H1 (cell line): ENCODE data around the gene CTSH. TPM values are rescaled to one million over a fixed set of nuclear protein-coding genes. Genes with fewer than 3 reads are reported as not detected.

Experiments used
- CTCF ChIA-PET: fragments of 300-600 bp; sonication (Branson Sonifier 250); formaldehyde crosslinking; loops from one replicate; lab custom pipeline; 2021; ENCODE audit not compliant: partially characterized antibody; lab: Charles Lee
- POLR2A ChIA-PET: fragments of 300-600 bp; sonication (Branson Sonifier 250); formaldehyde crosslinking; loops from one replicate; lab custom pipeline; 2021; ENCODE audit warnings: inconsistent platforms; ENCODE audit not compliant: partially characterized antibody; lab: Charles Lee
- DNase-seq, 2 experiments: peaks; one replicate each; pipeline versions ENCODE4 v3.0.0 to v3.0.0-alpha.2; 2010 to 2022; ENCODE audit warnings: low spot score in 2 of 2, low read depth in 1 of 2, mixed read lengths in 1 of 2
- FAIRE-seq: peaks from 2 replicates; lab custom pipeline; 2011; peaks lifted over from hg19 to GRCh38; lab: Jason Lieb, UNC
- H2AFZ ChIP-seq: 2 replicates; pipeline ENCODE4 v1.8.1; 2012; ENCODE audit warnings: low read length, inconsistent platforms
- H2AK5ac ChIP-seq: 2 replicates; pipeline ENCODE4 v1.6.1; 2013; ENCODE audit warnings: low read depth, low read length
- H2BK120ac ChIP-seq: replicated peaks from 2 replicates; pipeline ENCODE3; 2013; ENCODE audit warnings: low read depth, low read length, inconsistent platforms
- H2BK12ac ChIP-seq: 2 replicates; pipeline ENCODE4 v1.6.1; 2013; ENCODE audit warnings: low read depth, low read length
- H2BK15ac ChIP-seq: 2 replicates; pipeline ENCODE4 v1.6.1; 2013; ENCODE audit warnings: low read length
- H2BK20ac ChIP-seq: 2 replicates; pipeline ENCODE4 v1.6.1; 2013; ENCODE audit warnings: low read length
- H2BK5ac ChIP-seq: 2 replicates; pipeline ENCODE4 v1.6.1; 2013; ENCODE audit warnings: low read depth, low read length
- H3K14ac ChIP-seq: 2 replicates; pipeline ENCODE4 v1.6.1; 2013; ENCODE audit warnings: inconsistent platforms; ENCODE audit not compliant: insufficient read length
- H3K18ac ChIP-seq: 2 replicates; pipeline ENCODE4 v1.6.1; 2013; ENCODE audit warnings: low read length; ENCODE audit errors: extremely low read depth
- H3K23ac ChIP-seq: 2 replicates; pipeline ENCODE4 v1.6.1; 2013; ENCODE audit warnings: inconsistent platforms; ENCODE audit not compliant: insufficient read length
- H3K23me2 ChIP-seq: 2 replicates; pipeline ENCODE4 v1.6.1; 2013; ENCODE audit warnings: low read depth, low read length
- H3K27ac ChIP-seq: 2 replicates; pipeline ENCODE4 v1.6.1; 2011; ENCODE audit warnings: low read depth, low read length, inconsistent platforms
- H3K27me3 ChIP-seq, 4 experiments: replicated peaks in 1 of 4; 1 replicate in 1 of 4; 2 replicates in 3 of 4; pipeline versions ENCODE4 v1.6.1 to v1.8.1; 2011 to 2013; ENCODE audit warnings: low read length in 3 of 4, mild to moderate bottlenecking in 3 of 4, inconsistent platforms in 2 of 4, mixed read lengths in 2 of 4, moderate library complexity in 1 of 4; ENCODE audit not compliant: control insufficient read depth in 3 of 4, insufficient read depth in 3 of 4; ENCODE audit errors: extremely low read depth in 1 of 4
- H3K36me3 ChIP-seq, 4 experiments: 2 replicates each; pipeline versions ENCODE4 v1.6.1 to v1.8.1; 2011 to 2013; ENCODE audit warnings: mild to moderate bottlenecking in 4 of 4, low read length in 3 of 4, moderate library complexity in 2 of 4, control low read depth in 1 of 4, inconsistent platforms in 1 of 4; ENCODE audit not compliant: insufficient read depth in 4 of 4, control insufficient read depth in 2 of 4
- H3K4ac ChIP-seq: replicated peaks from 2 replicates; pipeline ENCODE3; 2013; ENCODE audit warnings: low read length, low read depth, mixed read lengths, inconsistent platforms; ENCODE audit not compliant: insufficient read length
- H3K4me1 ChIP-seq, 4 experiments: replicated peaks in 1 of 4; 1 replicate in 1 of 4; 2 replicates in 3 of 4; pipeline versions ENCODE4 v1.6.1 to v1.8.1; 2011 to 2013; ENCODE audit warnings: low read length in 3 of 4, inconsistent platforms in 2 of 4, mixed read lengths in 1 of 4; ENCODE audit not compliant: insufficient read depth in 4 of 4, control insufficient read depth in 3 of 4
- H3K4me2 ChIP-seq, 2 experiments: 2 replicates each; pipeline versions ENCODE4 v1.6.1 to v1.8.1; 2011 to 2013; ENCODE audit warnings: low read depth in 2 of 2, low read length in 2 of 2, control low read depth in 1 of 2, inconsistent platforms in 1 of 2, mild to moderate bottlenecking in 1 of 2; ENCODE audit not compliant: insufficient read depth in 1 of 2
- H3K4me3 ChIP-seq, 4 experiments: fragments of 200-600, 300-600 bp in 1 of 4; sonication (generic), shearing (Covaris generic), sonication (Bioruptor Twin) in 1 of 4; 2 replicates each; pipeline versions ENCODE4 v1.5.1 to v1.8.1; 2011 to 2016; ENCODE audit warnings: low read length in 4 of 4, low read depth in 3 of 4, control low read depth in 2 of 4, inconsistent platforms in 2 of 4, mild to moderate bottlenecking in 2 of 4, mixed read lengths in 1 of 4, moderate library complexity in 1 of 4; ENCODE audit not compliant: insufficient read depth in 2 of 4; ENCODE audit errors: extremely low read depth in 1 of 4
- H3K56ac ChIP-seq: replicated peaks from 2 replicates; pipeline ENCODE3; 2013; ENCODE audit warnings: low read depth, mild to moderate bottlenecking, mixed read lengths, low read length, inconsistent platforms; ENCODE audit not compliant: insufficient read length
- H3K79me1 ChIP-seq: 2 replicates; pipeline ENCODE4 v1.6.1; 2013; ENCODE audit warnings: low read depth, low read length, control low read depth
- H3K79me2 ChIP-seq, 2 experiments: 2 replicates each; pipeline versions ENCODE4 v1.6.1 to v1.8.1; 2012 to 2013; ENCODE audit warnings: low read length in 2 of 2, mild to moderate bottlenecking in 2 of 2, inconsistent platforms in 1 of 2; ENCODE audit not compliant: insufficient read depth in 2 of 2, control insufficient read depth in 1 of 2
- H3K9ac ChIP-seq, 4 experiments: replicated peaks in 1 of 4; 1 replicate in 1 of 4; 2 replicates in 3 of 4; pipeline versions ENCODE4 v1.6.1 to v1.8.1; 2011 to 2013; ENCODE audit warnings: low read depth in 3 of 4, low read length in 3 of 4, control low read depth in 2 of 4, mild to moderate bottlenecking in 2 of 4, moderate library complexity in 2 of 4, inconsistent platforms in 1 of 4; ENCODE audit errors: extremely low read depth in 1 of 4
- H3K9me3 ChIP-seq, 2 experiments: 2 replicates each; pipeline versions ENCODE4 v1.6.1 to v1.8.1; 2012 to 2013; ENCODE audit warnings: mild to moderate bottlenecking in 2 of 2, moderate library complexity in 2 of 2, control low read depth in 1 of 2, inconsistent platforms in 1 of 2, low read depth in 1 of 2, low read length in 1 of 2, mixed read lengths in 1 of 2; ENCODE audit not compliant: insufficient read depth in 2 of 2
- H4K20me1 ChIP-seq, 2 experiments: replicated peaks in 1 of 2; 2 replicates each; pipeline versions ENCODE3 to v1.8.1; 2011 to 2013; ENCODE audit warnings: inconsistent platforms in 2 of 2, low read length in 2 of 2, mild to moderate bottlenecking in 1 of 2; ENCODE audit not compliant: insufficient read depth in 2 of 2, control insufficient read depth in 1 of 2
- H4K5ac ChIP-seq: 2 replicates; pipeline ENCODE4 v1.6.1; 2013; ENCODE audit warnings: low read length, low read depth, mixed read lengths, inconsistent platforms; ENCODE audit not compliant: insufficient read length
- H4K8ac ChIP-seq: 2 replicates; pipeline ENCODE4 v1.8.0; 2013; ENCODE audit warnings: mild to moderate bottlenecking, moderate library complexity, low read length, inconsistent platforms; ENCODE audit not compliant: insufficient read depth; ENCODE audit errors: extremely low read depth
- H4K91ac ChIP-seq: replicated peaks from 2 replicates; pipeline ENCODE3; 2013; ENCODE audit warnings: low read length, mixed read lengths, inconsistent platforms; ENCODE audit not compliant: insufficient read length
- RBBP5 ChIP-seq: IDR thresholded peaks from 2 replicates; pipeline ENCODE4 v1.7.1; 2012; ENCODE audit warnings: low read depth, mild to moderate bottlenecking, inconsistent platforms, low read length, moderate library complexity, borderline replicate concordance
- SIN3A ChIP-seq, 2 experiments: IDR thresholded peaks in 1 of 2; conservative IDR thresholded peaks in 1 of 2; 2 replicates each; pipeline ENCODE4 v1.6.1; 2011 to 2012; ENCODE audit warnings: low read length in 2 of 2, improper control_type of control experiment in 1 of 2, low read depth in 1 of 2, mild to moderate bottlenecking in 1 of 2
- WGBS, 2 experiments: shearing (Covaris generic) in 1 of 2; methylation state at CpG; one replicate each; pipeline versions ENCODE4 v1.1.6 to v1.1.7; 2013 to 2015; ENCODE audit warnings: low lambda C conversion rate in 2 of 2, mixed read lengths in 2 of 2, inconsistent platforms in 1 of 2, low coverage in 1 of 2, missing lambda C conversion rate in 1 of 2; ENCODE audit not compliant: insufficient replicate concordance in 2 of 2, insufficient coverage in 1 of 2, insufficient read length in 1 of 2; ENCODE audit errors: extremely low coverage in 1 of 2, missing lambda C conversion rate in 1 of 2; 5-methylcytosine and 5-hydroxymethylcytosine counted together
- polyA plus RNA-seq, 7 experiments: library from polyadenylated mRNA; depleted of rRNA in 3 of 7; stranded (reverse) in 5 of 7; unstranded in 2 of 7; fragments of >200 nt in 5 of 7; fragments of 200-250 nt in 2 of 7; gene quantifications; 1 replicate in 5 of 7; 2 replicates in 1 of 7; 4 replicates in 1 of 7; pipeline versions ENCODE4 v1.2.1 to v1.2.3, GENCODE V29; 2011 to 2013; ENCODE audit warnings: missing spikeins in 2 of 7, mixed read lengths in 2 of 7
- total RNA-seq: library from RNA; stranded (reverse); fragmentation: NEBNext Ultra II Directional; extraction: Animal tissue kit (Norgen Biotek cat#: 25700); gene quantifications from 2 replicates; pipeline ENCODE4 v1.2.1, GENCODE V29; 2021

CTSH gene
- total and polyA plus RNA-seq, 2 of the 8 experiments (the other 6 are each of a cell fraction or from before 2014, with no cell fraction given), result 34.0 to 36.8 TPM

GRCh38 chr15:78959360-78959759 lies 14.5 kb upstream of the CTSH start:
- Histone ChIP-seq H3K18ac (no peak overlapping the region), H2BK5ac (no peak overlapping the region), H3K9me3 (peaks cover 0 to 3% of the 10 kb centered on the region in 2 experiments; a peak in 1 of 4 replicates), H3K4me1 (no peaks in the 10 kb centered on the region), H4K5ac (no peak overlapping the region), H2AK5ac (no peak overlapping the region), H2BK15ac (no peak overlapping the region), H4K91ac (no peak overlapping the region), H3K23ac (no peak overlapping the region), H3K36me3 (no peaks in the 10 kb centered on the region), H4K20me1 (no peaks in the 10 kb centered on the region), H3K79me2 (no peaks in the 10 kb centered on the region), H3K56ac (no peak overlapping the region), H2BK20ac (no peak overlapping the region), H2AFZ (no peak overlapping the region), H3K9ac (no peak overlapping the region), H3K4me3 (no peak overlapping the region), H3K4me2 (no peak overlapping the region), H3K4ac (no peak overlapping the region), H3K79me1 (no peaks in the 10 kb centered on the region), H3K27ac (no peak overlapping the region), H3K27me3 (no peaks in the 10 kb centered on the region; a peak in 1 of 7 replicates), H4K8ac (no peak overlapping the region), H3K23me2 (no peaks in the 10 kb centered on the region; the same call in 1 of the 2 replicates), H2BK12ac (no peak overlapping the region), H3K14ac (no peak overlapping the region), H2BK120ac (no peak overlapping the region)
- 94% methylated on average over 10 of the region's 10 CpGs; no CpG with 5 or more reads in 1 of the 2 experiments for WGBS, 2 experiments
- ChIA-PET POLR2A (no interaction called here), CTCF (interaction anchor here (0.7 to 3.7 kb wide), 6 partner anchors 21 to 926 kb away, joined by 3 to 16 read pairs (median 4); no protein-coding TSS in a partner anchor)
- DNase-seq (no peak), FAIRE-seq (no peak)
- TF ChIP-seq SIN3A (conservative IDR thresholded peaks at IDR 0.05 in 1 of 2, IDR thresholded peaks at IDR 0.05 in 1 of 2; ENCODE audit: low read depth in 1 of 2, low read length in 2 of 2) (no peak), RBBP5 (no peak)
